Loucy (cell line): ENCODE results near the gene LPCAT2.
A peak's percentile ranks its signal among the peaks of the same experiment; 100 is the strongest.

Experiments used
- H2AFZ ChIP-seq: fragments of 200-600 bp; sonication (generic); 2 replicates; pipeline ENCODE4 v1.6.0; 2016; ENCODE audit warnings: antibody characterized with exemption, mild to moderate bottlenecking, low read length, moderate library complexity
- H3F3A ChIP-seq: fragments of 200-600 bp; 2 replicates; pipeline ENCODE4 v1.6.0; 2016; ENCODE audit warnings: antibody characterized with exemption, low read depth, mild to moderate bottlenecking
- H3K27me3 ChIP-seq: fragments of 200-600 bp; sonication (generic); 2 replicates; pipeline ENCODE4 v1.6.1; 2014; ENCODE audit warnings: low read length, mild to moderate bottlenecking; ENCODE audit not compliant: insufficient read depth, poor library complexity, severe bottlenecking
- H3K36me3 ChIP-seq: fragments of 200-600 bp; sonication (generic); 2 replicates; pipeline ENCODE4 v1.6.1; 2016; ENCODE audit warnings: low read length; ENCODE audit not compliant: insufficient read depth
- H3K4me1 ChIP-seq: fragments of 200-600 bp; sonication (generic); 2 replicates; pipeline ENCODE4 v1.5.1; 2014; ENCODE audit warnings: low read length, mild to moderate bottlenecking; ENCODE audit not compliant: insufficient read depth, poor library complexity, severe bottlenecking
- H3K4me2 ChIP-seq: fragments of 200-600 bp; sonication (generic); 2 replicates; pipeline ENCODE4 v1.6.0; 2014; ENCODE audit warnings: antibody characterized with exemption, low read length, low read depth, mild to moderate bottlenecking; ENCODE audit not compliant: poor library complexity, severe bottlenecking
- H3K4me3 ChIP-seq: fragments of 200-600 bp; sonication (generic); 2 replicates; pipeline ENCODE4 v1.5.1; 2014; ENCODE audit warnings: low read length, mild to moderate bottlenecking, mixed read lengths; ENCODE audit not compliant: poor library complexity, severe bottlenecking
- H3K79me2 ChIP-seq: fragments of 200-600 bp; sonication (generic); 2 replicates; pipeline ENCODE4 v1.6.1; 2014; ENCODE audit warnings: low read length; ENCODE audit not compliant: insufficient read depth
- H3K9ac ChIP-seq: fragments of 200-600 bp; sonication (generic); 2 replicates; pipeline ENCODE4 v1.6.0; 2014; ENCODE audit warnings: mild to moderate bottlenecking, low read depth, low read length, moderate library complexity; ENCODE audit not compliant: poor library complexity, severe bottlenecking
- H3K9me2 ChIP-seq: fragments of 200-600 bp; sonication (generic); replicated peaks from 2 replicates; pipeline ENCODE4 v1.6.1; 2016; ENCODE audit warnings: low read depth, low read length, mixed read lengths
- H3K9me3 ChIP-seq: fragments of 200-600 bp; sonication (generic); 2 replicates; pipeline ENCODE4 v1.6.1; 2014; ENCODE audit warnings: mild to moderate bottlenecking, antibody characterized with exemption, low read length, low read depth; ENCODE audit not compliant: insufficient read depth
- H4K20me1 ChIP-seq: fragments of 200-600 bp; sonication (generic); 2 replicates; pipeline ENCODE4 v1.6.0; 2014; ENCODE audit warnings: antibody characterized with exemption, low read length, mild to moderate bottlenecking; ENCODE audit not compliant: insufficient read depth, poor library complexity, severe bottlenecking
- CTCF ChIP-seq: fragments of 200-600 bp; sonication (generic); conservative IDR thresholded peaks from 2 replicates; pipeline ENCODE4 v1.5.1; 2014; ENCODE audit warnings: mild to moderate bottlenecking, antibody characterized with exemption, low read length
- EZH2phosphoT487 ChIP-seq: fragments of 200-600 bp; IDR thresholded peaks from 2 replicates; pipeline ENCODE4 v1.6.1; 2018; ENCODE audit warnings: antibody characterized with exemption, mild to moderate bottlenecking, moderate library complexity, borderline replicate concordance

LPCAT2 gene

GRCh38 chr16:55508941-55509931 lies at the start of gene LPCAT2:
Gene LPCAT2, plus strand, starts transcription at chr16:55509072. Its CDS starts 110 bp downstream, at chr16:55509182.
- Histone ChIP-seq H2AFZ (peak within 1 kb of the TSS; percentile 61), H3K36me3 (no peaks in the 10 kb centered on the region), H3K27me3 (no peaks in the 10 kb centered on the region), H3K4me3 (peak within 1 kb of the TSS; percentile 16), H3K9me3 (peaks cover 15% of the 10 kb centered on the region; the same call in 1 of the 2 replicates), H3K4me1 (peaks cover 25% of the 10 kb centered on the region), H3F3A (no peaks in the 10 kb centered on the region), H3K4me2 (peak within 1 kb of the TSS; percentile 35), H3K9ac (peak within 1 kb of the TSS; percentile 34), H4K20me1 (no peaks in the 10 kb centered on the region), H3K9me2 (no peaks in the 10 kb centered on the region), H3K79me2 (no peaks in the 10 kb centered on the region)
- TF ChIP-seq EZH2phosphoT487 (no peak), CTCF (no peak)

GRCh38 chr16:55462241-55462640 lies 46.6 kb upstream of the LPCAT2 start:
- H3K9ac ChIP-seq = no peak overlapping the region
- no peaks in the 10 kb centered on the region for H3K27me3 ChIP-seq
- H2AFZ ChIP-seq = no peak overlapping the region
- H3K36me3 ChIP-seq = no peaks in the 10 kb centered on the region
- H3K9me3 ChIP-seq = no peaks in the 10 kb centered on the region
- no peak overlapping the region for H3K4me3 ChIP-seq
- no peaks in the 10 kb centered on the region for H3K9me2 ChIP-seq
- H4K20me1 ChIP-seq = no peaks in the 10 kb centered on the region
- TF ChIP-seq CTCF (no peak), EZH2phosphoT487 (no peak)
- no peaks in the 10 kb centered on the region for H3F3A ChIP-seq
- no peaks in the 10 kb centered on the region for H3K79me2 ChIP-seq
- H3K4me2 ChIP-seq = no peak overlapping the region
- no peaks in the 10 kb centered on the region for H3K4me1 ChIP-seq

GRCh38 chr16:55464375-55464774 lies 44.5 kb upstream of the LPCAT2 start:
- H3K79me2 ChIP-seq = no peaks in the 10 kb centered on the region
- TF ChIP-seq CTCF = no peak
- no peak for TF ChIP-seq EZH2phosphoT487
- H3K4me1 ChIP-seq = no peaks in the 10 kb centered on the region
- H4K20me1 ChIP-seq = no peaks in the 10 kb centered on the region
- H3F3A ChIP-seq = no peaks in the 10 kb centered on the region
- no peaks in the 10 kb centered on the region for H3K27me3 ChIP-seq
- H3K36me3 ChIP-seq = no peaks in the 10 kb centered on the region
- no peak overlapping the region for H2AFZ ChIP-seq
- no peaks in the 10 kb centered on the region for H3K9me2 ChIP-seq
- no peak overlapping the region for H3K4me2 ChIP-seq
- no peak overlapping the region for H3K4me3 ChIP-seq
- H3K9me3 ChIP-seq = no peaks in the 10 kb centered on the region
- H3K9ac ChIP-seq = no peak overlapping the region
